RCC 7860 (cell line): ENCODE data around the gene SLC2A6.

Experiments used
- DNase-seq: peaks from one replicate; pipeline ENCODE4 v3.0.0-alpha.2; 2015; ENCODE audit warnings: low spot score
- FAIRE-seq: peaks from 2 replicates; lab custom pipeline; 2012; peaks lifted over from hg19 to GRCh38; lab: Jason Lieb, UNC

The SLC2A6 gene

DNA sequence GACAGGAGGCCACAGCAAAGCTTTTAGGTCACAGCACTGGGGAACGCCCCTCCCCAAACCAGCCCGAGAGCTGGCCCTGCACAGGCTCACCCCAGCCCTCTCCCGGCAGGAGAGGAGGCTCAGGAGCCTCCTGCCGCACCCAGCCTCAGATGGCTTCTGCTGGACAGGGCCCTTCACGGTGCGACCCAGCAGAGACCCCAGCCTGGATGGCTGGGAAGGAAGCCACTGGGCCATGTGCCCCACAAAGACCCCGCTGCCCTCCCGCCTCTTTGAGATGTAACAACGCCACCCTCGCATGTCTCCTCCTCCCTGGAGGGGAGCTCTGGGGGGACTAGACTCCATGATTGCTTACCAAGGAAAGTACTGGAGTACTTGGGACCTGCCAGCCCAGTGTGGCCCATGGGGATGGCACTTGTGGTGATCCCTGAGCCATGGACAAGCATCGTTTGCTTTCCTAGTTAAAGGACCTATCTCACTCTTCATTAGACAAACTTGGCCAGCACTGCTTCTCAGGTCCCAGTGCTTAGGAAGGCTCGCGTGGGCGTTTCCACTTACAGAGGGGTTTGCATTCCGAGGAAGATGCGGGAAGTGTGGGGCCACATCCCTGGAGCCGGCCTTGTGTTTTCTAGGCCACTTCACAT lies 36.8 kb upstream of the SLC2A6 start:
- FAIRE-seq, result no peak
- no peak for DNase-seq

- FAIRE-seq (no peak), DNase-seq (no peak)
Measured at GRCh38 chr9:133515240-133515610, 36.3 kb upstream of the SLC2A6 start.

GRCh38 chr9:133514460-133515239 lies 35.8 kb upstream of the SLC2A6 start:
- DNase-seq (no peak), FAIRE-seq (no peak)

- FAIRE-seq (no peak), DNase-seq (no peak)
Measured at GRCh38 chr9:133513214-133514100, 34.6 kb upstream of the SLC2A6 start.

GRCh38 chr9:133512253-133513213 lies 33.6 kb upstream of the SLC2A6 start:
- no peak for FAIRE-seq

DNA sequence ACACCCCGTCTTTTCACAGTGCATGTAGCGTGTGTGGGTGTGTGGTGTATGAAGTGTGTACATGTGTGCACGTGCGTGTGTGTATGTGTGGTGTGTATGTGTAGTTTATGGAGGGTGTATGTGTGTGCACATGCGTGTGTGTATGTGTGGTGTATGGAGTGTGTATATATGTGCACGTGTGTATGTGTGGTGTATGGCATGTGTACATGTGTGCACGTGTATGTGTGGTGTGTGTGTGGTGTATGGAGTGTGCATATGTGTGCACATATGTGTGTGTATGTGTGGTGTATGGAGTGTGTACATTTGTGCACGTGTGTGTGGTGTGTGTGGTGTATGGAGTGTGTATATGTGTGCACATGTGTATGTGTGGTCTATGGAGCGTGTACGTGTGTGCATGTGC lies 32.7 kb upstream of the SLC2A6 start:
- FAIRE-seq (no peak), DNase-seq (no peak)

More at GRCh38 chr9:133512253-133513213, 33.6 kb upstream of the SLC2A6 start:
- no peak for DNase-seq

DNA sequence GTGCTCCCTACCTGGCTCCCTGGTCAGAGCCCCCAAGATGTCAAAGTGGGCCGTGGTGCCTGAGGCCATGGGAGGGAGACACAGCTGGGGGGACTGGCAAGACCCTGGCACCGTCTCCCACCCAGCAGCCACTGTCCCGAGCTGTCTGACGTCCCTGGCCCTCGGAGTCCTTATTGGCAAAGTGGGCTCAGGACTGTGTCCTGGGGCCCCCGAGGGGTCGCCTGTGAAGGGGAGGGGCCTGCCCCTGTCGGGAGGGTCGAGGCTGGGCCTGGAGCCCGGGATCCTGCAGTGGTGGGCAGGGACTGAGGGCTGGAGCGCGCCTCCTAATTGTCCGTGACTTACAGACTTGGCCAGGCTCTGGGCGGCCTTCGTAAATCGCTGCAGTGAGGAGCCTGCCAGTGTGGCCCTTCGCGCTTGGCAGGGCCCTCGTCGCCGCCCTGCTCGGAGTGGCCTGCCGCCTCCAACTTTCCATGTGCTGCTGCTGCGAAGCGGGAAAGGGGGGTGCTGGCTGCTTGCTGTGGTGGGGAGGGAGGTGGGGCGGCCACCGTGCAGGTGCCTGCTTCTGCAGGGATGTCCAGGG lies 32.1 kb upstream of the SLC2A6 start:
- FAIRE-seq (no peak), DNase-seq (no peak)

GRCh38 chr9:133509179-133510083 lies 30.5 kb upstream of the SLC2A6 start:
- DNase-seq (no peak), FAIRE-seq (no peak)

DNA sequence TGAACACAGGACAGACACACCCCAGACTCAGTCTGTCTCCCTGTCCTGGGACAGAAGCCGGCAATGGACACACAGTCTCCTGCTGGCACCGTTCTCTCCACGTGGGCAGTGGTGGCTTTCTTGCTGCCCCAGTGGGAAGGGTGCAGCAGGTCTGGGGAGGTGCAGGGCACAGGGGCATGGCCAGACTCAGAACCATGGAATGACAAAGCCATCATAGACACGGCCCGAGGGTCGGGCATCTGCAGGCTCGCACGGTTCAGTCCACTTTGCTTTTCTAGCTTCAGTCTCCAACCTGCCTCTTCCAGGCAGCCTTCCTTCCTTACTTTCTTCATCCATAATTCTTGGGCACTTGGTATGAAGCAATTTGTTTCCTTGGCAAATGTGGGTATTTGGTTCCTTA lies 29.1 kb upstream of the SLC2A6 start:
- DNase-seq, result no peak
- FAIRE-seq, result no peak

GRCh38 chr9:133507246-133507965 lies 28.5 kb upstream of the SLC2A6 start:
- DNase-seq (no peak), FAIRE-seq (no peak)

GRCh38 chr9:133506653-133507038 lies 27.7 kb upstream of the SLC2A6 start:
- DNase-seq (peak; percentile 95), FAIRE-seq (peak; percentile 97)

- no peak for DNase-seq
- FAIRE-seq, result no peak
Measured at GRCh38 chr9:133505901-133506652, 27.2 kb upstream of the SLC2A6 start.

DNA sequence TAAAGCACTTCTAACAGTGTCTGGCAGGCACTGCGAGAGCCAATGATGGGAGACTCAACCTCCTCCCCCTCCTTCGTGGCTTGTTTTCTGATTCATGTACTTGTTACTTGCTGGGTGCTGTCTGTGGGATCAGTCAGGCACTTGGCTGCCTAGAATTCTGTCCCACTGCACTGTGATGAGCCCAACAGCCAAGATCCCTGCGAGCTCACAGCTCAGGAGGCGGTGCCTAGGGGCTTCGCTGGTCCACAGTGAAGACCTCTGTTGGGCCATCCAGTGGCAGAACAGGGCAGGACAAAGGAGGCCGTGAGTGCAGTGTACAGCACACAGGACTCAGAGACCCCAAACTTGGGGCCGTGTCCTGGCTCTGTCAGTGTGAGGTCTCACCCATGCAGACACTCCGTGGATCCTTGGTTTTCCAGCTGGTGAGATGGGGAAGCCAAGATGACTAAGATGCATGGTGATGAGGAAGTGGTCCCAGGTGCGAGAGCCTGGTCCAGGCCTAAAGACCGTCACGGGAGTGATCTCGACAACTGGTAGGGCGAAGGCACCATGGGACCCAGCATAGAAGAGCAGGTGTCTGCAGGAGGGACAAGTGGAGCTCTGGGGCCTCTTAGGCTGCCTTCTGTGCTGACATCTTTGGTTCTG lies 26.4 kb upstream of the SLC2A6 start:
- DNase-seq (peak; percentile 15), FAIRE-seq (no peak)

GRCh38 chr9:133502112-133502511 lies 23.2 kb upstream of the SLC2A6 start:
- DNase-seq, result no peak
- no peak for FAIRE-seq

GRCh38 chr9:133499892-133500270 lies 21.0 kb upstream of the SLC2A6 start:
- DNase-seq, result no peak
- no peak for FAIRE-seq

- DNase-seq (no peak), FAIRE-seq (no peak)
Measured at GRCh38 chr9:133499132-133499891, 20.4 kb upstream of the SLC2A6 start.
